Tibial nerve (tissue), 4 donors: Measurements from ENCODE around the gene POU6F1.

Experiments used
- CTCF ChIP-seq, 5 experiments: fragments of 200-600 bp in 3 of 5; fragments of 450-650 bp in 2 of 5; sonication (generic) in 3 of 5; IDR thresholded peaks; one replicate each; pipeline ENCODE4 v1.5.1; 2016 to 2019; ENCODE audit warnings: antibody characterized with exemption in 5 of 5, mild to moderate bottlenecking in 3 of 5, moderate library complexity in 2 of 5
- EP300 ChIP-seq, 2 donors: sonication (generic); formaldehyde crosslinking; IDR thresholded peaks; one replicate each; pipeline ENCODE4 v1.6.1; 2017; ENCODE audit warnings: antibody characterized with exemption in 2 of 2, mild to moderate bottlenecking in 1 of 2
- POLR2A ChIP-seq, 2 donors: fragments of 450-650 bp; IDR thresholded peaks; one replicate each; pipeline ENCODE4 v1.6.1; 2017; ENCODE audit warnings: antibody characterized with exemption in 2 of 2, mild to moderate bottlenecking in 2 of 2, moderate library complexity in 2 of 2

GRCh38 chr12:51219322-51219721 lies 1.5 kb upstream of the POU6F1 start:
- TF ChIP-seq CTCF (IDR thresholded peaks at IDR 0.05) (no peak), EP300 (IDR thresholded peaks at IDR 0.05) (no peak), POLR2A (IDR thresholded peaks at IDR 0.05) (no peak)
